Endometrial microvascular endothelial cells (primary cell): ENCODE measurements around the gene PYY. TPM values are rescaled to one million over a fixed set of nuclear protein-coding genes. Genes with fewer than 3 reads are reported as not detected.
"Not testable (repeated sequence)": the region's sequence is repeated elsewhere in the genome, so short reads cannot be mapped to it uniquely, and the experiment has no call there.

Source experiments
- in situ Hi-C: cut with HindIII; loops from 2 replicates; pipeline ENCODE4 v1.10.0; 2017; ENCODE audit warnings: low sequenced_read_pairs, low pct_unique_long_range_greater_than_20kb; ENCODE audit errors: inconsistent ontology term
- total RNA-seq: library from RNA; depleted of rRNA; stranded (reverse); fragments of >200 nt; gene quantifications from one replicate; pipeline ENCODE4 v1.2.3, GENCODE V29; 2015; ENCODE audit errors: inconsistent ontology term

PYY gene
- total RNA-seq, 1 donor from 2014 or later: not detected

DNA sequence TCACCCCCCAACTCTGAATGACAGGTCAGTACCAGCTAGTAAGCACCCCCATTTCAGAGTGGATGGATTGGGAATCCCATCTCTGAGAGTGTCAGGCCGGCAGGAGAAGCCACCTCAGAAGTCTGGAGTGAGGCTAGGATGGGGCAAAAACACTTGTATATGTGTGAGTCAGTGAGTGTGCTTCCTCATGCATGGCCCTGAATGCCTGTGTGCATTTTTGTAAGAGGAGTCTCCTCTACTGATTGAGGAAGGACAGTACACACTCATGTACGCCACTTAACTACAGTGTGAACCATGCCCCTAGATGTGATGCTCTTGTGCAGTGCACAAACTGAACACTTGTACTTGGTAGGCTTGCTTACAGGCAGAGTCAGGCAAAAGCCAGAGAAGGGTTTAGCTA lies 28.4 kb upstream of the PYY start:
- in situ Hi-C loops: no loop called here

DNA sequence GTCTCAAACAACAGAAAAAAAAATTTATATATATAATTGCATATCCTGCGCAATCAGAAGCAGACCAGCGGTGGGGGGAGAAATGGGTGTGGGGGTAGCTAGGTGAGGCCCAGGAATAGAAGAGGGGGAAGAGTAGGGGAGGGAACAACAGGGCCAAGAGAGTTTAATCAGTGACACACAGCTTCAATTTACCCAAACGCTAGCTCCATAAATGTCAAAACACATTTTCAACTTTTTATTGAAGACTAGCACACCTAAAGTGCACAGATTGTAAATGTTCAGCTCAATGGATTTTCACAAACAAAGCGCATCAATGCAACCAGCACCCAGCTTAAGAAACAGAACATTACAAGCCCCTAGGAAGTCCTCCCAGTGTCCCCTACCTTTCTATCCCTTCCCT lies 25.9 kb upstream of the PYY start:
- in situ Hi-C loops: no loop called here

- in situ Hi-C loops: no loop called here
Observed at GRCh38 chr17:43979011-43979410, 25.3 kb upstream of the PYY start.

- in situ Hi-C loops: no loop called here
Observed at GRCh38 chr17:43978078-43978477, 24.3 kb upstream of the PYY start.

GRCh38 chr17:43976963-43977837 lies 23.5 kb upstream of the PYY start:
- in situ Hi-C loops: no loop called here

DNA sequence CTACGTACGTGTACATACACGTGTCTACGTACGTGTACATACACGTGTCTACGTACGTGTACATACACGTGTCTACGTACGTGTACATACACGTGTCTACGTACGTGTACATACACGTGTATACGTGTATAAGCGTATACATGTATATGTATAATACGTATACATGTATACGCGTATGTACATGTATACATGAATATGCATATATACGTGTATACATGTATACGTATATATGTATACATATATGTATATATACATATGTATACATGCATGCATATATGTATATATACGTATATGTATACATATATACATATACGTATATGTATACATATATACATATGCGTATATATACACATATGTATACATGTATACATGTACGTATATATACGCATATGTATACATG lies 22.2 kb upstream of the PYY start:
- in situ Hi-C loops: no loop called here

GRCh38 chr17:43974382-43975266 lies 20.9 kb upstream of the PYY start:
- in situ Hi-C loops: no loop called here

DNA sequence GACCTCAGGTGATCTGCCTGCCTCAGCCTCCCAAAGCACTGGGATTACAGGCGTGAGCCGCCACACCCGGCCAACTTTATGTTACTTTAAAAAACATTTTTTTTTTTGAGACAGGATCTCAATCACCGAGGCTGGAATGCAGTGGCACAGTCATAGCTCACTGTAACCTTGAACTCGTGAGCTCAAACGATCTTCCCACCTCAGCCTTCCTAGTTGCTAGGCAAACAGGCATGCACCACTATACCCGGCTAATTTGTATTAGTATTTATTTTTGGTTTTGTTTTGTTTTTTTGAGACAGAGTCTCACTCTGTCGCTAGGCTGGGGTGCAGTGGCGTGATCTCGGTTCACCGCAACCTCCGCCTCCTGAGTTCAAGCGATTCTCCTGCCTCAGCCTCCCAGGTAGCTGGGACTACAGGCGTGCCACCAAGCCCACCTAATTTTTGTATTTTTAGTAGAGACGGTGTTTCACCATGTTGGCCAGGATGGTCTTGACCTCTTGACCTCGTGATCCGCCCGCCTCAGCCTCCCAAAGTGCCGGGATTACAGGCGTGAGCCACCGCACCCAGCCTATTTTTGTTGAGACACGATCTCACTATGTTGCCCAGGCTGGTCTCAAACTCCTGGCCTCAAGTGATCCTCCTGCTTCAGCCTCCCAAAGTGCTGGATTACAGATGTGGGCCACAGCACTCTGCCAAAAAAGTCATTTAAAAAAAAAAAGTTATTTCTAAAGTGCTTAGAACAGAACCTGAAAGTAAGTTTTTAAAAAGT lies 18.9 kb upstream of the PYY start:
- in situ Hi-C loops: not testable (repeated sequence)

DNA sequence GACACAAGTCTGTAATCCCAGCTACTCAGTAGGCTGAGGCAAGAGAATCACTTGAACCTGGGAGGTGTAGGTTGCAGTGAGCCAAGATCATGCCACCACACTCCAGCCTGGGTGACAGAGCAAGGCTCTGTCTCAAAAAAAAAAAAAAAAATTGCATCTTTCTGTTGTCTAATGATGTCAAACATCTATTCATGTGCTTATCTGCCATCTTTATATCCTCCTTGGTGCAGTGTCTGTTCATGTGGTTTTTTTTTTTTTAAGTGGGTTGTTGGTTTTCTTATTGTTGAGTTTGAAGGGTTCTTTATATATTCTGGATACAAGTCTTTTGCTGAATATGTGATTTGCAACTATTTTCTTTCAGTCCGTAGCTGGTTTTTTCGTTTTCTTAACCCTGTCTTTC lies 17.7 kb upstream of the PYY start:
- in situ Hi-C loops: not testable (repeated sequence)

GRCh38 chr17:43970366-43970765 lies 16.6 kb upstream of the PYY start:
- in situ Hi-C loops: no loop called here

DNA sequence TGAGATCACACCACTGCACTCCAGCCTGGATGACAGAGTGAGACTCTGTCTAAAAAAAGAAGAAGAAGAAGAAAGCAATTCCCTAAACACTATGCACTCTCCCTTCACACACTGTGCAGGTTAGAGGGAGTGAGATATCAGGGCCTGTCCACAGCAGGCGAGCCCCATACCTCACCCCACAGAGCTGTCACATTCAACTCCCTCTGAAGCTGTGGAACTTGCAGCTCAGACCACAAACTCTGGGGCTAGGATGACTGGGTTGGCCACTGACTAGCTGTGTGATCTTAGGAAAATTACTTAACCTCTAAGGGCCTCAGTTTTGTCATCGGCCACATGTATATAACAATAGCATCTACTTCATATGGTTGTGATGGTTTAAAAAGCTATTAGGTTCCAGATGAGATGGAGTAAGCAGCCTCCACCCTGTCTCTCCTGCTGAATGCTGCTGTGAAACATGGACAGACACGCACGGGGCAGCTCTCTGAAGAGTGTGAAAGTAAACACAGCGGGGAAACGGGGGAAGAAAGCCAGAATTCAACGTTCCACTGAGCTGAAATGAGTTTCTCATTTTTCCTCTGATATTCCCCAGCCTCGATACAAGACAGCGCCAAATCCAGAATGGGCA lies 13.6 kb upstream of the PYY start:
- in situ Hi-C loops: no loop called here

DNA sequence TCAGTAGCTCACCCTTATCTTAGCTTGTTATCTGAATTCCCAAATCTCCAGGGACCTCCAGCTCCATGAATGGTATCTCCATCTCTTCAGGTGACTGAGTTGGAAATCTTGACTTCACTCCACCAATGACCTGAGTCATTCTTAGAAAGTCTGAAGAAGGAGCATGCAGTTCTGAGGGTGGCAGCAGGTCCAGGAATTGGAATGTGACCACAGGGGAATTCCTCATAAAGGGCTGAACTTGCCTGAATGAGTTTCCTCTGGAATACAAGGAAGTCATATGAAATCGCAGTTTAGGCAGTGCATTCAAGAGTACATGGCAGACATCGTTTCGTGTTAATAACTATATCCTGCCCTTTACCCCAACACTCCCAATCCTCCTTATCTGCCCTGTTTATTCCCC lies 12.5 kb upstream of the PYY start:
- in situ Hi-C loops: no loop called here

GRCh38 chr17:43962479-43962878 lies 8.7 kb upstream of the PYY start:
- in situ Hi-C loops: no loop called here

GRCh38 chr17:43961954-43962353 lies 8.2 kb upstream of the PYY start:
- in situ Hi-C loops: no loop called here

DNA sequence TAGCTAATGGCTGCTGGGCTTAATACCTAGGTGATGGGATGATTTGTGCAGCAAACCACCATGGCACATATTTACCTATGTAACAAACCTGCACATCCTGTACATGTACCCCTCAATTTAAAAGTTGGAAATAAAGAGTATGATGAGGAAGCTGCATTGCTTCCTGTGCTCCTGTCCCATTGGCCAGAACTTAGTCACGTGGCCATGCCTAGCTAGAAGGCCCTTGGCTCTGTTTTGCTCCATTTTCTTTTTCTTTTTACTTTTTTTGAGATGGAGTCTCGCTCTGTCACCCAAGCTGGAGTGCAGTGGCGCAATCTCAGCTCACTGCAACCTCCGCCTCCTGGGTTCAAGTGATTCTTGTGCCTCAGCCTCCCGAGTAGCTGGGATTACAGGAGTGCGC lies 7.6 kb upstream of the PYY start:
- in situ Hi-C loops: not testable (repeated sequence)

DNA sequence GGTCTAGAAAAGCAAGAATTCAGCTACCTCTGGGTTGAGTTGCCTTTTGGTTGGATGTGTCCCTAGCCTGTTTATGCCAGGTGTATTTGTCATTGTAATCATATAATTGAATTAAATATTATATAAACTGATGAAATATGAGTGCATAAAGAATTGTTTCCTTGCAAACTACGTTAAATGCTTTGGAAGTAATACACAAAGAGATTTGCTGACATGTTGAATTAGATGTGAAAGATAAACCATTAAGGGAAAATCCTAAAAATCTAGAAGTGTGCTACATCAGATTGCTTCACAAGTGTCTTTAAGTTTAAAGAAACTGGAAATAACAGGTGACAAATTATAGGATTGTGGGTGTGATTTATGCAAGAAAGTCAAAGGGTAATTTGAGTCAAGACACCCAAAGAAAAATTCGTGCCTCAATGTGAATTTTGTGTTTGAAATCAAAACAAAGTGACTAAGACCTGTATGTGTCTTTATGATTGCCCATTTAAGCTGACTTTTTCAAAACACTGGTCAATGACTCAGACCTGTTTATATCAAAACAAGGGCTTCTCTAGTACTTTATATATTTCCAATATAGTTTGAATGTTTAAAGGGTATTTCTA lies 5.1 kb upstream of the PYY start:
- in situ Hi-C loops: no loop called here

GRCh38 chr17:43956222-43956621 lies 2.5 kb upstream of the PYY start:
- in situ Hi-C loops: no loop called here
